ENCODE data around the gene RGS9.
A peak's percentile ranks its signal among the peaks of the same experiment; 100 is the strongest.
"Not testable (repeated sequence)": the region's sequence is repeated elsewhere in the genome, so short reads cannot be mapped to it uniquely, and the experiment has no call there.

The RGS9 gene

GRCh38 chr17:65204001-65204400 lies 66.8 kb downstream of the RGS9 start:
- DNase-seq (ENCODE audit: low read depth in 2 of 2, low spot score in 1 of 2) = no peak

GRCh38 chr17:65205655-65206054 lies 68.5 kb downstream of the RGS9 start:
- no peak for DNase-seq (ENCODE audit: low read depth in 2 of 2, low spot score in 1 of 2)

- not testable (repeated sequence) for DNase-seq (ENCODE audit: low read depth in 2 of 2, low spot score in 1 of 2)
These were observed 70.3 kb downstream of the RGS9 start for GRCh38 chr17:65207448-65207847.

GRCh38 chr17:65208717-65209116 lies 71.5 kb downstream of the RGS9 start:
- no peak for DNase-seq (ENCODE audit: low read depth in 2 of 2, low spot score in 1 of 2)

- DNase-seq (ENCODE audit: low read depth in 2 of 2, low spot score in 1 of 2) = no peak
These were observed 81.1 kb downstream of the RGS9 start for GRCh38 chr17:65218261-65218660.

- no peak for DNase-seq (ENCODE audit: low read depth in 2 of 2, low spot score in 1 of 2)
These were observed 82.0 kb downstream of the RGS9 start for GRCh38 chr17:65219124-65219523.

- no peak for DNase-seq (ENCODE audit: low read depth in 2 of 2, low spot score in 1 of 2)
These were observed 82.5 kb downstream of the RGS9 start for GRCh38 chr17:65219707-65220106.

GRCh38 chr17:65220732-65221131 lies 83.6 kb downstream of the RGS9 start:
- no peak for DNase-seq (ENCODE audit: low read depth in 2 of 2, low spot score in 1 of 2)

GRCh38 chr17:65222214-65222738 lies 85.1 kb downstream of the RGS9 start:
- no peak for DNase-seq (ENCODE audit: low read depth in 2 of 2, low spot score in 1 of 2)

- DNase-seq (ENCODE audit: low read depth in 2 of 2, low spot score in 1 of 2) = no peak
These were observed 87.9 kb downstream of the RGS9 start for GRCh38 chr17:65225061-65225460.

GRCh38 chr17:65226227-65226626 lies 89.1 kb downstream of the RGS9 start:
- DNase-seq (ENCODE audit: low read depth in 2 of 2, low spot score in 1 of 2) = no peak

- DNase-seq (ENCODE audit: low read depth in 2 of 2, low spot score in 1 of 2) = no peak
These were observed 90.5 kb downstream of the RGS9 start for GRCh38 chr17:65227637-65228036.

GRCh38 chr17:65228287-65228686 lies 91.1 kb downstream of the RGS9 start:
- DNase-seq (ENCODE audit: low read depth in 2 of 2, low spot score in 1 of 2) = no peak

GRCh38 chr17:65228734-65229620 lies 91.8 kb downstream of the RGS9 start:
- peak in 1 of 2 donors; percentile 16 for DNase-seq (ENCODE audit: low read depth in 2 of 2, low spot score in 1 of 2)

- DNase-seq (ENCODE audit: low read depth in 2 of 2, low spot score in 1 of 2) = no peak
These were observed 92.4 kb downstream of the RGS9 start for GRCh38 chr17:65229621-65229995.

- DNase-seq (ENCODE audit: low read depth in 2 of 2, low spot score in 1 of 2) = no peak
These were observed 92.9 kb downstream of the RGS9 start for GRCh38 chr17:65230040-65230439.

GRCh38 chr17:65231086-65231485 lies 93.9 kb downstream of the RGS9 start:
- no peak for DNase-seq (ENCODE audit: low read depth in 2 of 2, low spot score in 1 of 2)

- no peak for DNase-seq (ENCODE audit: low read depth in 2 of 2, low spot score in 1 of 2)
These were observed 94.6 kb downstream of the RGS9 start for GRCh38 chr17:65231662-65232335.

- DNase-seq (ENCODE audit: low read depth in 2 of 2, low spot score in 1 of 2) = no peak
These were observed 98.1 kb downstream of the RGS9 start for GRCh38 chr17:65235284-65235683.

GRCh38 chr17:65236321-65236720 lies 99.2 kb downstream of the RGS9 start:
- no peak for DNase-seq (ENCODE audit: low read depth in 2 of 2, low spot score in 1 of 2)

- DNase-seq (ENCODE audit: low read depth in 2 of 2, low spot score in 1 of 2) = no peak
These were observed 106.9 kb downstream of the RGS9 start for GRCh38 chr17:65243838-65244625.

All from stimulated activated CD8-positive, alpha-beta memory T cell treated with anti-CD3 and anti-CD28 coated beads, Interleukin-4, amount 100 ng/mL, for 1 hour (primary cell).